ENCODE data around the gene ZNF804B.

ZNF804B gene

DNA sequence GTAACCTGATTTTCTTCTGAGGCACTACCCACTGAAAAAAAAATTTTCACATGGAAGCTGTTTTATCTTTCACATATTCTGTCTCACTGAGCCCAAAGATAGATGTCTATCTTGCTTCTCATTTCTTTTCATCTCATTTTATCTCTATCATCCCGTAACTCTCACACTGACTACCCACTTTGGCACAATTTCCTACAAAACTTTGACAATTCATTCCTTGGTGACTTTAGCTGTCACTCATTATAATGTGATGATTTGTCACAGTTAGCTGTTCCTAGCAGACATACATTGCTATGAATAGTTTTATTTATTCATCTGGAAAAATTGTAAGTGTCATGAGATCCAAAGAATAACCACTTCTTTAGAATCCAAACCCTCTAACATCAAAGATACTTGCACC, 625.9 kb downstream of the ZNF804B start:
- no peak overlapping the region for H3K27ac ChIP-seq
- no peak overlapping the region for H3K4me3 ChIP-seq
